Vagina (tissue), 2 donors: ENCODE results near the gene LRFN4. TPM values are rescaled to one million over a fixed set of nuclear protein-coding genes. Genes with fewer than 3 reads are reported as not detected.

Experiments used
- DNase-seq, 2 donors: peaks; one replicate each; pipeline ENCODE4 v3.0.0-alpha.2; 2017; ENCODE audit errors: extremely low spot score in 2 of 2
- H3K27ac ChIP-seq: fragments of 200-600 bp; sonication (generic); one replicate; pipeline ENCODE4 v1.5.1; 2019
- H3K27me3 ChIP-seq: fragments of 200-600 bp; sonication (generic); one replicate; pipeline ENCODE4 v1.5.1; 2019
- H3K36me3 ChIP-seq, 2 donors: fragments of 200-600 bp; sonication (generic); one replicate each; pipeline ENCODE4 v1.5.1; 2017 to 2019
- H3K4me1 ChIP-seq: fragments of 200-600 bp; sonication (generic); one replicate; pipeline ENCODE4 v1.5.1; 2019
- H3K4me3 ChIP-seq, 2 donors: fragments of 200-600 bp; sonication (generic); 1 replicate in 1 of 2; 2 replicates in 1 of 2; pipeline ENCODE4 v1.5.1; 2016 to 2019
- H3K9me3 ChIP-seq: fragments of 200-600 bp; sonication (generic); one replicate; pipeline ENCODE4 v1.5.1; 2019
- CTCF ChIP-seq, 3 experiments: fragments of 450-650 bp in 2 of 3; fragments of 200-600 bp in 1 of 3; sonication (generic) in 1 of 3; IDR thresholded peaks; one replicate each; pipeline ENCODE4 v1.5.1; 2017 to 2019; ENCODE audit warnings: antibody characterized with exemption in 3 of 3, mild to moderate bottlenecking in 2 of 3, moderate library complexity in 2 of 3
- POLR2A ChIP-seq, 2 donors: fragments of 450-650 bp; IDR thresholded peaks; one replicate each; pipeline ENCODE4 v1.6.1; 2017; ENCODE audit warnings: antibody characterized with exemption in 2 of 2, mild to moderate bottlenecking in 2 of 2, moderate library complexity in 2 of 2
- POLR2AphosphoS5 ChIP-seq, 2 donors: sonication (generic); formaldehyde crosslinking; IDR thresholded peaks; one replicate each; pipeline ENCODE4 v1.9.0; 2017; ENCODE audit warnings: antibody characterized with exemption in 2 of 2, mild to moderate bottlenecking in 2 of 2, low read depth in 1 of 2; ENCODE audit not compliant: insufficient read depth in 1 of 2
- intact Hi-C: fragments of 100-400 bp; cut with DNase I; formaldehyde crosslinking; loops from one replicate; pipeline ENCODE4 v1.15.1; 2023
- total RNA-seq: library from RNA; depleted of rRNA; stranded (reverse); fragments of >200 nt; gene quantifications from one replicate; pipeline ENCODE4 v1.2.3, GENCODE V29; 2016

Gene LRFN4
- total RNA-seq, 1 donor from 2014 or later = 8.1 TPM

- no peak overlapping the region for H3K27ac ChIP-seq
- H3K36me3 ChIP-seq = no peaks in the 10 kb centered on the region
- peak; percentile 9 to 61 (median 43) for TF ChIP-seq CTCF (IDR thresholded peaks at IDR 0.05)
- TF ChIP-seq POLR2A (IDR thresholded peaks at IDR 0.05) = no peak
- peak in 1 of 2 donors; percentile 6 for TF ChIP-seq POLR2AphosphoS5 (IDR thresholded peaks at IDR 0.05; ENCODE audit: insufficient read depth in 1 of 2, low read depth in 1 of 2)
- no peaks in the 10 kb centered on the region for H3K9me3 ChIP-seq
- intact Hi-C loops = no loop called here
- peaks cover 42% of the 10 kb centered on the region for H3K4me1 ChIP-seq
- no peaks in the 10 kb centered on the region for H3K27me3 ChIP-seq
- peak overlapping the region in 1 of 2 donors; percentile 24 for H3K4me3 ChIP-seq
- DNase-seq = no peak
Observed at GRCh38 chr11:66883016-66883965, 26.4 kb downstream of the LRFN4 start.

GRCh38 chr11:66884443-66884842 lies 27.6 kb downstream of the LRFN4 start:
- intact Hi-C loops = no loop called here

GRCh38 chr11:66885469-66885868 lies 28.6 kb downstream of the LRFN4 start:
- intact Hi-C loops = no loop called here
- Histone ChIP-seq H3K4me3 (no peak overlapping the region), H3K4me1 (peaks cover 26% of the 10 kb centered on the region), H3K27ac (no peak overlapping the region), H3K9me3 (no peaks in the 10 kb centered on the region), H3K27me3 (no peaks in the 10 kb centered on the region), H3K36me3 (no peaks in the 10 kb centered on the region)
- TF ChIP-seq CTCF (IDR thresholded peaks at IDR 0.05) = no peak
- no peak for TF ChIP-seq POLR2A (IDR thresholded peaks at IDR 0.05)
- TF ChIP-seq POLR2AphosphoS5 (IDR thresholded peaks at IDR 0.05; ENCODE audit: insufficient read depth in 1 of 2, low read depth in 1 of 2) = no peak
- no peak for DNase-seq

More at GRCh38 chr11:66884443-66884842, 27.6 kb downstream of the LRFN4 start:
- no peaks in the 10 kb centered on the region for H3K27me3 ChIP-seq
- H3K36me3 ChIP-seq = no peaks in the 10 kb centered on the region
- H3K4me1 ChIP-seq = peaks cover 34% of the 10 kb centered on the region
- no peak for DNase-seq
- TF ChIP-seq POLR2AphosphoS5 (IDR thresholded peaks at IDR 0.05; ENCODE audit: insufficient read depth in 1 of 2, low read depth in 1 of 2) (no peak), CTCF (IDR thresholded peaks at IDR 0.05) (no peak), POLR2A (IDR thresholded peaks at IDR 0.05) (no peak)
- H3K27ac ChIP-seq = no peak overlapping the region
- no peaks in the 10 kb centered on the region for H3K9me3 ChIP-seq
- no peak overlapping the region for H3K4me3 ChIP-seq

- no peak for DNase-seq
- H3K27ac ChIP-seq = no peak overlapping the region
- intact Hi-C loops = no loop called here
- H3K4me3 ChIP-seq = no peak overlapping the region
- H3K4me1 ChIP-seq = peaks cover 21% of the 10 kb centered on the region
- H3K9me3 ChIP-seq = no peaks in the 10 kb centered on the region
- H3K36me3 ChIP-seq = no peaks in the 10 kb centered on the region
- TF ChIP-seq CTCF (IDR thresholded peaks at IDR 0.05) (no peak), POLR2AphosphoS5 (IDR thresholded peaks at IDR 0.05; ENCODE audit: insufficient read depth in 1 of 2, low read depth in 1 of 2) (no peak), POLR2A (IDR thresholded peaks at IDR 0.05) (no peak)
- H3K27me3 ChIP-seq = no peaks in the 10 kb centered on the region
Observed at GRCh38 chr11:66885950-66886440, 29.1 kb downstream of the LRFN4 start.
